K562 (cell line): ENCODE measurements around the gene ICA1L. TPM values are rescaled to one million over a fixed set of nuclear protein-coding genes. Genes with fewer than 3 reads are reported as not detected.

Experiments
- ARID3B ChIP-seq: fragments of 250-450 bp; sonication (Bioruptor Pico); IDR thresholded peaks from 2 replicates; pipeline ENCODE4 v1.4.0; 2020; ENCODE audit warnings: borderline replicate concordance
- CCNT2 ChIP-seq: IDR thresholded peaks from 2 replicates; pipeline ENCODE4 v1.6.1; 2011; ENCODE audit warnings: borderline replicate concordance, low read depth, mild to moderate bottlenecking, moderate library complexity, mixed read lengths, low read length; ENCODE audit not compliant: insufficient read length; ENCODE audit errors: extremely low read depth
- ERF ChIP-seq: fragments of 450-650 bp; formaldehyde crosslinking; IDR thresholded peaks from 2 replicates; pipeline ENCODE4 v1.4.0; 2020; ENCODE audit warnings: mild to moderate bottlenecking, mixed read lengths
- HDGF ChIP-seq: fragments of 450-650 bp; IDR thresholded peaks from 2 replicates; pipeline ENCODE4 v1.6.1; 2016
- MCM7 ChIP-seq, 2 experiments: fragments of 450-650 bp; IDR thresholded peaks; 2 replicates each; pipeline ENCODE4 v1.6.1; 2016 to 2018
- NCOA6 ChIP-seq: fragments of 450-650 bp; IDR thresholded peaks from 2 replicates; pipeline ENCODE4 v1.6.1; 2017; ENCODE audit warnings: mild to moderate bottlenecking
- NONO ChIP-seq, 2 experiments: fragments of 200-400 bp in 1 of 2; fragments of 450-650 bp in 1 of 2; formaldehyde crosslinking in 1 of 2; IDR thresholded peaks; 2 replicates each; pipeline ENCODE4 v1.6.1; 2017; ENCODE audit warnings: low read depth in 2 of 2, mild to moderate bottlenecking in 2 of 2, moderate library complexity in 2 of 2, low read length in 1 of 2
- RFX5 ChIP-seq: IDR thresholded peaks from 2 replicates; pipeline ENCODE4 v1.6.1; 2011; ENCODE audit warnings: low read depth, mild to moderate bottlenecking, improper control_type of control experiment, low read length
- SRF ChIP-seq, 2 experiments: fragments of 250-450, 450-650 bp in 1 of 2; sonication (Bioruptor Pico) in 1 of 2; sonication (generic) in 1 of 2; formaldehyde crosslinking; IDR thresholded peaks; 2 replicates each; pipeline versions ENCODE4 v1.5.0 to v1.5.1; 2020 to 2022; ENCODE audit warnings: mild to moderate bottlenecking in 1 of 2, missing genetic modification reagents in 1 of 2
- STAT5A ChIP-seq: IDR thresholded peaks from 2 replicates; pipeline ENCODE4 v1.6.1; 2012; ENCODE audit warnings: low read length, inconsistent platforms, borderline replicate concordance
- XRCC5 ChIP-seq: fragments of 200-400 bp; formaldehyde crosslinking; IDR thresholded peaks from 2 replicates; pipeline ENCODE4 v1.6.1; 2017; ENCODE audit warnings: low read depth, mild to moderate bottlenecking, low read length
- ZC3H4 ChIP-seq: sonication (generic); formaldehyde crosslinking; IDR thresholded peaks from 2 replicates; pipeline ENCODE4 v1.9.0; 2021; ENCODE audit warnings: missing genetic modification reagents, borderline replicate concordance
- ZFP1 ChIP-seq: fragments of 450-650 bp; formaldehyde crosslinking; IDR thresholded peaks from 2 replicates; pipeline ENCODE4 v1.4.0; 2020; ENCODE audit warnings: mild to moderate bottlenecking, mixed read lengths
- ZNF444 ChIP-seq: fragments of 250-450 bp; sonication (Bioruptor Pico); IDR thresholded peaks from 2 replicates; pipeline ENCODE4 v1.4.0; 2020; ENCODE audit warnings: mild to moderate bottlenecking, moderate library complexity
- ZNF445 ChIP-seq: fragments of 250-450 bp; sonication (Bioruptor Pico); IDR thresholded peaks from 2 replicates; pipeline ENCODE4 v1.4.0; 2020; ENCODE audit warnings: low read depth, mild to moderate bottlenecking, moderate library complexity
- ZNF830 ChIP-seq: fragments of 250-450 bp; sonication (Bioruptor Pico); IDR thresholded peaks from 2 replicates; pipeline ENCODE4 v1.5.0; 2021; ENCODE audit warnings: mild to moderate bottlenecking
- polyA plus RNA-seq, 8 experiments: library from polyadenylated mRNA; depleted of rRNA in 4 of 8; stranded (reverse) in 5 of 8; unstranded in 3 of 8; fragments of >200 nt; fragmentation: Nextera tagmentation in 2 of 8; fragmentation: Illumina TruSeq in 1 of 8; extraction: Ambion mirVana in 2 of 8; extraction: Trizol in 1 of 8; gene quantifications; 2 replicates each; pipeline versions ENCODE4 v1.2.1 to v1.2.3, GENCODE V29; 2011 to 2014; ENCODE audit warnings: inconsistent platforms in 1 of 8, missing spikeins in 1 of 8
- total RNA-seq, 7 experiments: library from RNA; depleted of rRNA in 6 of 7; stranded (reverse); fragments of >200 nt in 6 of 7; fragmentation: Illumina TruSeq in 2 of 7; extraction: Trizol in 2 of 7; gene quantifications; 2 replicates each; pipeline versions ENCODE4 v1.2.1 to v1.2.3, GENCODE V29; 2011 to 2021; ENCODE audit warnings: low replicate concordance in 1 of 7
- TF ChIP-seq, protein P1 (sequence below), 2 experiments: fragments of 450-650 bp; IDR thresholded peaks; 2 replicates each; pipeline ENCODE4 v1.6.1; 2016
- TF ChIP-seq, protein P2 (sequence below): fragments of 450-650 bp; IDR thresholded peaks from 2 replicates; pipeline ENCODE4 v1.6.1; 2014; ENCODE audit warnings: low read depth, mild to moderate bottlenecking, moderate library complexity, borderline replicate concordance
- TF ChIP-seq, protein P3 (sequence below): sonication (generic); formaldehyde crosslinking; IDR thresholded peaks from 2 replicates; pipeline ENCODE4 v1.8.1; 2023; ENCODE audit warnings: mild to moderate bottlenecking, missing genetic modification reagents

The ICA1L gene
- total and polyA plus RNA-seq, 9 of the 15 experiments (the other 6 are each of a cell fraction or from before 2014, with no cell fraction given): 0.57 to 1.7 (median 1.1) TPM

GRCh38 chr2:202871300-202872141 lies at the start of gene ICA1L (continued):
- TF ChIP-seq HDGF (no peak), XRCC5 (no peak), NONO (IDR thresholded peaks at IDR 0.05; ENCODE audit: low read depth in 2 of 2, low read length in 1 of 2) (peak in 1 of 2 experiments; percentile 47; a peak in 1 of 4 replicates), ARID3B (no peak), ERF (CRISPR knock-in tag) (no peak), ZNF445 (CRISPR knock-in tag) (no peak), ZC3H4 (no peak), RFX5 (no peak), SRF (CRISPR knock-in tag; IDR thresholded peaks at IDR 0.05) (no peak), ZNF444 (CRISPR knock-in tag) (no peak), NCOA6 (no peak), MCM7 (IDR thresholded peaks at IDR 0.05) (no peak), STAT5A (no peak), ZFP1 (CRISPR knock-in tag) (no peak), CCNT2 (no peak), ZNF830 (CRISPR knock-in tag) (no peak)
- TF ChIP-seq, protein P1, sequence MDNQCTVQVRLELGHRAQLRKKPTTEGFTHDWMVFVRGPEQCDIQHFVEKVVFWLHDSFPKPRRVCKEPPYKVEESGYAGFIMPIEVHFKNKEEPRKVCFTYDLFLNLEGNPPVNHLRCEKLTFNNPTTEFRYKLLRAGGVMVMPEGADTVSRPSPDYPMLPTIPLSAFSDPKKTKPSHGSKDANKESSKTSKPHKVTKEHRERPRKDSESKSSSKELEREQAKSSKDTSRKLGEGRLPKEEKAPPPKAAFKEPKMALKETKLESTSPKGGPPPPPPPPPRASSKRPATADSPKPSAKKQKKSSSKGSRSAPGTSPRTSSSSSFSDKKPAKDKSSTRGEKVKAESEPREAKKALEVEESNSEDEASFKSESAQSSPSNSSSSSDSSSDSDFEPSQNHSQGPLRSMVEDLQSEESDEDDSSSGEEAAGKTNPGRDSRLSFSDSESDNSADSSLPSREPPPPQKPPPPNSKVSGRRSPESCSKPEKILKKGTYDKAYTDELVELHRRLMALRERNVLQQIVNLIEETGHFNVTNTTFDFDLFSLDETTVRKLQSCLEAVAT (IDR thresholded peaks at IDR 0.05): no peak
- TF ChIP-seq, protein P2, sequence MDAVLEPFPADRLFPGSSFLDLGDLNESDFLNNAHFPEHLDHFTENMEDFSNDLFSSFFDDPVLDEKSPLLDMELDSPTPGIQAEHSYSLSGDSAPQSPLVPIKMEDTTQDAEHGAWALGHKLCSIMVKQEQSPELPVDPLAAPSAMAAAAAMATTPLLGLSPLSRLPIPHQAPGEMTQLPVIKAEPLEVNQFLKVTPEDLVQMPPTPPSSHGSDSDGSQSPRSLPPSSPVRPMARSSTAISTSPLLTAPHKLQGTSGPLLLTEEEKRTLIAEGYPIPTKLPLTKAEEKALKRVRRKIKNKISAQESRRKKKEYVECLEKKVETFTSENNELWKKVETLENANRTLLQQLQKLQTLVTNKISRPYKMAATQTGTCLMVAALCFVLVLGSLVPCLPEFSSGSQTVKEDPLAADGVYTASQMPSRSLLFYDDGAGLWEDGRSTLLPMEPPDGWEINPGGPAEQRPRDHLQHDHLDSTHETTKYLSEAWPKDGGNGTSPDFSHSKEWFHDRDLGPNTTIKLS: no peak
- TF ChIP-seq, protein P3, sequence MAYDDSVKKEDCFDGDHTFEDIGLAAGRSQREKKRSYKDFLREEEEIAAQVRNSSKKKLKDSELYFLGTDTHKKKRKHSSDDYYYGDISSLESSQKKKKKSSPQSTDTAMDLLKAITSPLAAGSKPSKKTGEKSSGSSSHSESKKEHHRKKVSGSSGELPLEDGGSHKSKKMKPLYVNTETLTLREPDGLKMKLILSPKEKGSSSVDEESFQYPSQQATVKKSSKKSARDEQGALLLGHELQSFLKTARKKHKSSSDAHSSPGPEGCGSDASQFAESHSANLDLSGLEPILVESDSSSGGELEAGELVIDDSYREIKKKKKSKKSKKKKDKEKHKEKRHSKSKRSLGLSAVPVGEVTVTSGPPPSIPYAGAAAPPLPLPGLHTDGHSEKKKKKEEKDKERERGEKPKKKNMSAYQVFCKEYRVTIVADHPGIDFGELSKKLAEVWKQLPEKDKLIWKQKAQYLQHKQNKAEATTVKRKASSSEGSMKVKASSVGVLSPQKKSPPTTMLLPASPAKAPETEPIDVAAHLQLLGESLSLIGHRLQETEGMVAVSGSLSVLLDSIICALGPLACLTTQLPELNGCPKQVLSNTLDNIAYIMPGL (CRISPR knock-in tag): no peak
